Right lobe of liver (tissue), 4 donors: ENCODE results near the gene CBX6.

Experiments
- CTCF ChIP-seq, 4 donors: fragments of 200-600 bp in 3 of 4; fragments of 450-650 bp in 1 of 4; IDR thresholded peaks; one replicate each; pipeline versions ENCODE4 v1.5.1 to v1.8.0; 2016 to 2022; ENCODE audit warnings: antibody characterized with exemption in 4 of 4, mild to moderate bottlenecking in 2 of 4
- POLR2A ChIP-seq: fragments of 450-650 bp; IDR thresholded peaks from one replicate; pipeline ENCODE4 v1.6.1; 2017; ENCODE audit warnings: antibody characterized with exemption, mild to moderate bottlenecking
- donor health status: DM: no; HTN: no; CAD: no.
- donor health status: DM: no; HTN: no; CAD: no.
- donor health status: DM: no; HTN: yes; CAD: no.

GRCh38 chr22:38852522-38852921 is 19.5 kb downstream of the CBX6 start:
- TF ChIP-seq CTCF (IDR thresholded peaks at IDR 0.05) = no peak
- TF ChIP-seq POLR2A = no peak
